ENCODE results near the gene ZNF775.

The ZNF775 gene

DNA sequence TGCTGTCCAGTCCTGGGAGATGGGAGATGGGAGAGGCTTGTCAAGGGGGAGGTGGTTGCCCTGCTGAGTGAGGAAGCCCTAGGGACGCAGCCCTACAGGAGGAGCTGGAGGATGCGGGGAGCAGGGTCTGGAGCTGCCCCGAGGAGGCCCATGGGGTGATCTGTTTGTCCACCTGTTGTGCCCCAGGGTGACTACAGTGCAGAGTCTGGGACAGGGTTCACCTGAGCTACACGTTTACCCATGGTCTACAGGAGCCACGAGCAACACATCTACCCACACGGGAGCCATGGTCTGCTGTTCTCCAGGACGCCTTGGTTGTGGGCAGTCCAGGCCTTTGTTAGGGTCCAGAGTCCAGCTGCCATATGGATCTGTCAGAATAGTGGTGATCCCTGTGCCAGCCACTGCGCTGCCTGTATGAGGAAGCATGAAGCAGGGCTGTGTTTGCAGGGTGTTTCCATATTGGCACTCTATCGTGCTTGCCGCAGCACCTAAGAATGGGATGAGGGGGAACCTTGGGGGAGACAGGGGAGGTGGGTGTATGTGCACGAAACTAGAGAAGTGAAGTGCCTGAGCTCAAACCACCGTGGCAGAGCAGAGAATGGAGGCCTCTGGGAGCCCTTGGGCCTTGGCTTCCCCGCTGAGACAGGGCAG, 23.7 kb downstream of the ZNF775 start:
- peak; percentile 51 for DNase-seq

- DNase-seq, result peak; percentile 63
Measured at GRCh38 chr7:150403376-150404171, 24.4 kb downstream of the ZNF775 start.

DNA sequence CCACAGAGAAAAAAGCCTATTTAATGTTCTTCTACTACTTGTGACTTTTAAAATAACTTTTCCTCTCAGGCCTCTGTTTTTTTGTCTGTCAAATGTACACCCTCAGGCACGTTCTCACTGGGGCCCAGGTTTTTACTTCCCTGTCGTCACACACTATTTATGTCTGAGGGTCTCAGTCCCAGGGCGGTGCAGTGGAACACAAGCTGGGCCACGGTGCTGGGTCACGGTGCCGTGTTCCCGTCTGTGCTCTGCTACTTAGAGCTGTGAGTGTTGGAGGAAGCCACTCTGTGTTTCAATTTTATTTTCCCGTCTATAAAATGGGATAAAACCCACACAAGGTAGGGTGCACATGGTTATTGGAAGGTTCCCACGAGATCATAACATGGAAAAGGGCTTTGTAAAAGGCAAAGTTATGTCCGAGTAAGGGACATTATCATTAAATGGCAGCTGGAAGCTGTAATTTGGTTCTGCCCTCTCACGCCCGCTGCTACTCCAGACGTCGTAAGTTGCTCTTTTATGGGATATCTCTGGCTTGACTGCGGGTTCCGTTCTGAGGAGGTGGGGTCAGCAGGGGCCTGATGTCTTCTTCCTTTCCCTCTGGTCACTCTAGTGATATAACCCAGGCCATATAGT, 25.2 kb downstream of the ZNF775 start:
- DNase-seq, result peak; percentile 52

- DNase-seq, result peak; percentile 92
Measured at GRCh38 chr7:150404805-150405583, 25.9 kb downstream of the ZNF775 start.

- peak; percentile 73 for DNase-seq
Measured at GRCh38 chr7:150405584-150406311, 26.6 kb downstream of the ZNF775 start.

DNA sequence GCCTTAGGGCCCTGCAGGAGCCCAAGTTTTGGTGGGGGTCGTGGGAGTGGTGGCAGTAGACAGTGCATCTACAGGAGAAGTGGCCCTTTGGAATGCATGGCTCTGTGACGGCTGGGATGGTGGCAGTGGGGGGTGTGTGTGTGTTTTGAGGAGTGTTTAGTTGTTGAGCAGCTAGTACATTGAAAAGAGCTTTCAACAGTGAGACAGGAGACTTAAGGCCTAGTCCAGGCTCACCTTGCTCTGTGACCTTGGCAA, 27.1 kb downstream of the ZNF775 start:
- no peak for DNase-seq

- DNase-seq, result no peak
Measured at GRCh38 chr7:150406567-150407421, 27.7 kb downstream of the ZNF775 start.

DNA sequence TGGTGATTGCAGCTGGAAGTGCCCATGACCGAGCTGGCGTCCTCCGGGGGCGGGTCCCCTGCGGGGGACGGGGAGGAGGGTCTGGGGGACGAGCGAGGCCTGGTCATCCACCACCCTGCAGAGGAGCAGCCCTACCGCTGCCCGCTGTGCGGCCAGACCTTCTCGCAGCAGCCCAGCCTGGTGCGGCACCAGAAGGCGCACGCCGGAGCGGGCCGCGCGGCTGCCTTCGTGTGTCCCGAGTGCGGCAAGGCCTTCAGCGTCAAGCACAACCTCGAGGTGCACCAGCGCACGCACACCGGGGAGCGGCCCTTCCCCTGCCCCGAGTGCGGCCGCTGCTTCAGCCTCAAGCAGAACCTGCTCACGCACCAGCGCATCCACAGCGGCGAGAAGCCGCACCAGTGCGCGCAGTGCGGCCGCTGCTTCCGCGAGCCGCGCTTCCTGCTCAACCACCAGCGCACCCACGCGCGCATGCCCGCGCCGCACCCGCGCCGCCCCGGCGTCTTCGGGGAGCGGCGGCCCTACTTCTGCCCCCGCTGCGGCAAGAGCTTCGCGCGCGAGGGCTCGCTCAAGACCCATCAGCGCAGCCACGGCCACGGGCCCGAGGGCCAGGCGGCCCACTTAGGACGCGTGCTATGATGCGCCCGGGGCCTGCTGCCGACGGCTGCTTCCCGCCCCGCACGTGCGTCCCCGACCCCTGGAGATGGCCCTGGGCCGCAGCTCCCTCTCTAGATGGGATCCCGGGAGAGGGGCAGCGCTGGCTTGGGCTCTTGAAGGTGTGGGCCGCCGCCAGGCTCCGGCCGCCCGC, 28.7 kb downstream of the ZNF775 start:
- DNase-seq, result no peak

GRCh38 chr7:150408393-150409299, 29.5 kb downstream of the ZNF775 start:
- DNase-seq, result peak; percentile 49

- DNase-seq, result no peak
Measured at GRCh38 chr7:150409300-150410030, 30.3 kb downstream of the ZNF775 start.

DNA sequence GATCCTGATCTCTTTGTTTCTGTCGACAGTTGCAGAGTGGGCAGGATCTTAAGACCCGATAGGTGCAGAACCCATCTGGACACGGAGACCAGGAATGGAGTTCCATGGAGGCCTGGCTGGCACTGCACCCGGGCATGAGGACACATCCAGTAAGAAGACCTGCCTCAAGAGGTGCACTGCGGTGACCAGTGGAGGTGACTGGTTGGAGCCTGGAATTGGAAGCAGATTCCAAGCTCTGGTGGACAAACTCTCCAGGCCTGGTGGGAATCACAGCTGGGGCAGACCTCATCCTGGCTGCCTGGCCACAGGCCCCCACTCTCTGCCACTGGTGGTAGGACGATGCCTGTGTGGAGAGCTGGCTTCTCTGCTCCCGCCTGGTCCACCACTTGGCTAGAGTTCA, 31.0 kb downstream of the ZNF775 start:
- no peak for DNase-seq

DNA sequence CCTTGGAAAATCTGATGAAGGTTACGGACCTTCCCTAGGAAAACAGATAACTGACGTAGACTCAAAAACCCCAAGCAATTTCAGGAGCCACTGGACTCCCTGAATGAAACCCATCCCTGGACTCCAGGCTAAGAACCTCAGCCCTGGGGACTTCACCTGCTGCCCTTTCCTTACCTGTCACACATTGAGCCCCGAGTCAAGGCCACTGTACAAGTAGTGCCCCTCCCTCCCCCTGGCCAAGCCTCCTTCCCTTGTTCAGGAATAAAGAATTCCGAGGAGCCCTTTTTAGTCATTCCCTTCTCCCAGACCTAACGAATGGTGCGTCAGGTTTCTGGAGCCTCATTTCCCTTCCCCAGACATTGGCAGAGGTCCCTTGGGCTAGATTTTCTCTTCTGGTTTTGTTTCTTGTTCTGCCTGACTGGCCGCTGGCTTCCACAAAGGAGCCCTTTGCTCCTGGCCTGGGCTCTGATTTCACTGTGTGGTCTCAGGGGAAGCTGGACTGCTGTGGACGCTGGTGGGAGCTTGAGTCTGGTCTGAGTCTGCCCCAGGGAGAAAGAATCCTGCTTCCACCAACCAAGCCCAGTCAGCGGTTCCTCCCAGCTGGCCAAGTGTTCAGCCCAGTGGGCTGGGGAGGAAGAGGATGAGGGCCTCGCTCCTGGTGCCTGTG, 31.7 kb downstream of the ZNF775 start:
- DNase-seq, result no peak

DNA sequence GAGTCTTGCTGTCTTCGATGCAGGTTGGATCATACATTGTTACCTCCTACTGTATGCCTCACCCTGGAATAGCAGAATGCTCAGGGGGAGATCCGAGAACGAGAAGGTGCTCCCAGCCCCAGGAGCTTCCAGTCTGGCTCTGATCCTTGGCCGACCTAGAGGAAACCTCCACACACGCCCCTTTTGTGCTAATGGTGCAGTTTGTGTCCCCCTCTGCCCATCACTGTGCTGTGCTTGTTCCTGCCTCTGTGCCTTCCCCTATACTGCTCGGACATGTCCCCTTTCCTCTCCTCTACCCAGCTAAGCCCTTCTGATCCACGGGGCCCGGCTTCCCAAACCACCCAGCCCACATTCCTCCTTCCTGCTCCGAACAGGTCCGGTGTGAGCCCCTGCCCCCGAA, 32.5 kb downstream of the ZNF775 start:
- no peak for DNase-seq

GRCh38 chr7:150412016-150412415, 32.9 kb downstream of the ZNF775 start:
- DNase-seq, result no peak

DNA sequence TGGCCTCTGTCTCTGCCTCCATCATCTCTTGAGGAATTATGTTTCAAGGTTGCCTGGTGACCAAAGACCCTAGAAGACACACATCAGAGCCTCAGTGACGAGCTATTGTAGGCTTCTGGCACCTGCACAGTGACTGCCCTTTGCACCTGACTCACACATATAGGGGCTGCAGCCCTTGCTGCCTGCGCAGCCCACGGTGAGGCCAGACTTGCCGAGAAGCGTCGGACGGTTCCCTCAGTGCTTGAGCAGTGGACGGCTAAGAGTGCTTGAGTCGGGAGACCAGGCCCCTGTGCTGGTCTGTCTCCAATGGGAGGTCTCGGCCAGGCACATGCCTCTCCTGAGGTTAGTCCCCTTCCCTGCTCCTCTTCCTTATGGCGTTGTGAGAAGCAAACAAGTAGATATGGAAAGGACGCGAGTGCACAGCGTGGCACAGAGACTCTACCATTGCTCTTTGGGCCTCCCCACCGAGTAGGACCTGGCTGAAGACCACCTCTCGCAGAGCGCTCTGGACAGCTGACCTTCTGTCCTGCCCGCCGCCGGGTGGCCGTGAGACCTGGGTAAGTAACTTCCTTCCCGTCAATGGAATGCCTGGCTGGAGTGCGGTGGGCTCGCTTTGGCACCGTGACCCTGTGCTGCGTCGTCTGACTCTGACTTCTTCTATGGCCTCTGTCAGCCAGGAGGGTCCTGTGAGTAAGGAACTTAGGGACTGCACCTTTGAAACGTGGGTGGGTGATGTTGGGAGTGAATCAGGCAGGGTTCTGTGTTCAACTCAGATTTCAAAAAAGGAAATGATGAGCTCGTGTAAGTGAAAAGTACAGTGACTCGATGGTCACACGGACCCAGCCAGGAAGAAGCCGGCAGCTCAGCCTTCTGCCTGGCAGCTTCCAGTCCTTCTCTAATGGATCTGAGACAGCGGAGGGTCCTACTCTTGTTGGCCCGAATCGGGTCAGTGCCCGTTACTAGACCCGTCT, 33.7 kb downstream of the ZNF775 start:
- no peak for DNase-seq

- DNase-seq, result peak; percentile 56
Measured at GRCh38 chr7:150413640-150414081, 34.5 kb downstream of the ZNF775 start.
